ENCODE data around the gene KIF20B. TPM values are rescaled to one million over a fixed set of nuclear protein-coding genes. Genes with fewer than 3 reads are reported as not detected.
A peak's percentile ranks its signal among the peaks of the same experiment; 100 is the strongest.

The KIF20B gene
- total RNA-seq, 1 experiment from 2014 or later = 22.1 TPM

DNA sequence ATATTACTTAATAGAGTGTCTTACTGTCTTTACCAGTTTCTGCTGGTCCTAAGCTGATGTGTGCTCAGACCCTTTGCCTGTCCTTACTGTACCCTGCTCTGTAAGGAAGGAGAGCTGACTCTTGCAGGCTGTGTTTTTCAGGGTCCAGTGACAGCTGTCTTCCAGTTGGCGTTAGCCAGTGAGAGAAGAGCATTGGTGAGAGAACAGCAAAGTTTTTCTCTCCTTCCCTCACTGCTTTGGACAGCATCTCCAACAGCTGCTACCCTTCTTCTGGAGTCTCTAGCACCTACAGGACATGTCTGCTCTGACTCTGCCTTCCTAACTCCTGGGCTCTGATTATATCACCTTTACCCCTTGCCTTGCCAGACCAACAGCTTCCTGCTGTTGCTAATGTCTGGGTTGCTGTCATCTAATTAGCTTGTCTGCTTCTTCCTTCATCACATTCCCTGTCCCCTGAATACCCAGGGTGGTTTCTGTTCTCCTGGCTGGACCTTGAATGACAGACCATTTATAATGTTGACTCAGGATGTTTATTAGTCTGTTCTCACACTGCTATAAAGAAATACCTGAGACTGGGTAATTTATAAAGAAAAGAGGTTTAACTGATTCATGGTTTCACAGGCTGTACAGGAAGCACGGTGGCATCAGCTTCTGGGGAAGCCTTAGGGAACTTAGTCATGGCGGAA, 32.9 kb upstream of the KIF20B start:
- Histone ChIP-seq H3K36me3 (replicated peaks; ENCODE audit: control insufficient read depth, insufficient read depth, low read length) (no peaks in the 10 kb centered on the region), H3K4me3 (ENCODE audit: insufficient read depth, low read depth, low read length) (no peak overlapping the region), H3K27me3 (ENCODE audit: control insufficient read depth, insufficient read depth, low read length) (no peaks in the 10 kb centered on the region)
- DNase-seq = no peak

DNA sequence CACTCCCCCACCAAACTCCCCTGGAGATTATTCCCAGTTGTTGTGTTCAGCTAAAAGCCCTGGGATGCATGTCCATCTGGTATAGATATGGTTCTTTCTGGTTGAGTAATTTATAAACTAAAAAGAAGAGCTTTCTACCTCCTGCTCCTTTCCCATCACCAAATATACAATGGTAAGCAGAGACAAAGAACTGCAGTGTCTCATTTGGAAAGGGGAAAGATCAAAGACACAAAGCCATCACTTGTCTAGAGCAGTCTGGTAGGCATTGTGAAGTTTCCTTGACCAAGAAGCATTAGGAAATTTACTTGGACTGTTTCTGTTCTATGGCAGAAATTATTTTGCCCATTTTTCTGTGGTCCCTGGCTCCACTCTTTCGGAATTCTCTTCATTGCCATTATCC, 31.4 kb upstream of the KIF20B start:
- H3K36me3 ChIP-seq (replicated peaks; ENCODE audit: control insufficient read depth, insufficient read depth, low read length) = no peaks in the 10 kb centered on the region
- no peaks in the 10 kb centered on the region for H3K27me3 ChIP-seq (ENCODE audit: control insufficient read depth, insufficient read depth, low read length)
- no peak overlapping the region for H3K4me3 ChIP-seq (ENCODE audit: insufficient read depth, low read depth, low read length)

DNA sequence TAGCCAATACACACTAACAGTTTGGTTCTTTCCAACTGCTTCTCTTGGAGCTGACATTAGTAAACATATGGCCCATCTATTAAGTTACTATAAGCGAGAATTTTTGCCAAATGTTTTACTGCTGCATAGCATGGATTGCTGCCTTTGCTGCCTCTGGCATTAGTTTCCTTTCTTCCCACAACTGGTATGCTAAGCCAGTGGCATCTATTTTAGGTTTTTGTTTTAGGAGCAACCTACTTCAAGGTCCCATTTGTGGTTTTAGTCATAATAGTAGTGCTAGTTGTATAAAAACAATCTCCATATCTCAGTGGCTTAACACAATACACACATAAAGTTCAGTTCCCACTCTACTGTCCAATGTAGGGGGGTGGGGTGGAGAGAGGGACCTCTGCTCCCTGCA, 30.5 kb upstream of the KIF20B start:
- no peak for DNase-seq
- H3K36me3 ChIP-seq (replicated peaks; ENCODE audit: control insufficient read depth, insufficient read depth, low read length) = no peaks in the 10 kb centered on the region
- H3K27me3 ChIP-seq (ENCODE audit: control insufficient read depth, insufficient read depth, low read length) = no peaks in the 10 kb centered on the region

More for the DNA sequence above, 31.4 kb upstream of the KIF20B start:
- DNase-seq = no peak

DNA sequence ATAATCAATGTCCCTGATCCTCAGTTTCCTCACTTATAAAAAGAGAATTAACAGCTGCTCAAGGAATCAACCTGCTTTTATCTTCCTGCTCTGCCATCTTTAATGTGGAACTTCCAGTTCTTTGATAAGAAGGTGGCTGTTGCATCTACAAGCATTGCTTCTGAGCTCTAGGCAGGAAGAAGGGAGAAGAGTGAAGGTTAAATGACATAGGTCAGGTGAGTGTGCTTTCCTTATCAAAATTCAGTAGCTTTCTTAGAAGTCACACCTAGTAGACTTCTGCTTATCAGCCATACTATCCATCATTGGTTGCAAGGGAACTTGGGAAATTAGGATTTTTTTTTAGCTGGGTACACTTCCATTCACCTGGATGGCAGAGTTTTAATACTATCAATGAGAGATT, 24.0 kb upstream of the KIF20B start:
- no peak overlapping the region for H3K4me3 ChIP-seq (ENCODE audit: insufficient read depth, low read depth, low read length)
- H3K36me3 ChIP-seq (replicated peaks; ENCODE audit: control insufficient read depth, insufficient read depth, low read length) = no peaks in the 10 kb centered on the region
- H3K27me3 ChIP-seq (ENCODE audit: control insufficient read depth, insufficient read depth, low read length) = no peaks in the 10 kb centered on the region
- DNase-seq = no peak

More for the DNA sequence above, 30.5 kb upstream of the KIF20B start:
- no peak overlapping the region for H3K4me3 ChIP-seq (ENCODE audit: insufficient read depth, low read depth, low read length)

DNA sequence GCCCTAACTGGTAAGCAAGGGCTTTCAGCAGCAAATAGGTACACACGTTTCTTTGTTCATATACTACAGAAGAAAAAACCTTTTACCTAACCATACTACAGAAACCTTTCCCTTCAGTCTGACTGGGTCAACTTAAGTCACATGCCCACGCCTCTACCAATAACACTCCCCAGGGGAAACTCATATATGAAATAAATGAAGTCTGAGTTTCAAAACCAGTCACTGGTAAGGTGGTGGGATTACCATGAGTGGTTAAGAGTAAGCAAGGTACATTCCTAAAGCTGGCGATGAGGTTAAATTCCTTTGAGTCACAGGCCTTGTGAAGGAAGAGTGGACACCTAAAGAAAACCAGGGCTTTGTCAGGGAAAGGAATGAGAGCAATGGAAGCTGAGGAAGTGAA, 21.4 kb upstream of the KIF20B start:
- Histone ChIP-seq H3K4me3 (ENCODE audit: insufficient read depth, low read depth, low read length) (no peak overlapping the region), H3K27me3 (ENCODE audit: control insufficient read depth, insufficient read depth, low read length) (no peaks in the 10 kb centered on the region), H3K36me3 (replicated peaks; ENCODE audit: control insufficient read depth, insufficient read depth, low read length) (no peaks in the 10 kb centered on the region)
- DNase-seq = no peak

DNA sequence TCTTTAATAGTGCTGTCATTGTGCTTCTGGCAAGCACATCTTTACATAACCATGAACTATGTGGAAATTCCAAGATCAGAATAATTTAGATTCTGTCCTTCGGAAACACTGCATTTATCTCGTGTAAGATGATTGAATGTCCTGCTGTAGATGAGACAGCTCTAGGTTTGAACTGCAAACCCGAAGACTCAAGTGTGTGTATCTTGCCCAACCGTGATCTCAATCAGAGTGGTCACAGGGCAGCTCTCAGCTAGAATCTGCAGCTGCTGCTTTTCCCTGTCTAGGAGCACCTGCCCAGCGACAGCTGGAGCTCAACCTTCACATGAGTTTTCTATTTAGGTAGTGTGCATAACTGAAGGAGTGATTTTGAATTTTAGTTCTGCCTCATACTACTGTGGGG, 17.5 kb upstream of the KIF20B start:
- no peaks in the 10 kb centered on the region for H3K27me3 ChIP-seq (ENCODE audit: control insufficient read depth, insufficient read depth, low read length)
- DNase-seq = no peak
- no peak overlapping the region for H3K4me3 ChIP-seq (ENCODE audit: insufficient read depth, low read depth, low read length)
- no peaks in the 10 kb centered on the region for H3K36me3 ChIP-seq (replicated peaks; ENCODE audit: control insufficient read depth, insufficient read depth, low read length)

DNA sequence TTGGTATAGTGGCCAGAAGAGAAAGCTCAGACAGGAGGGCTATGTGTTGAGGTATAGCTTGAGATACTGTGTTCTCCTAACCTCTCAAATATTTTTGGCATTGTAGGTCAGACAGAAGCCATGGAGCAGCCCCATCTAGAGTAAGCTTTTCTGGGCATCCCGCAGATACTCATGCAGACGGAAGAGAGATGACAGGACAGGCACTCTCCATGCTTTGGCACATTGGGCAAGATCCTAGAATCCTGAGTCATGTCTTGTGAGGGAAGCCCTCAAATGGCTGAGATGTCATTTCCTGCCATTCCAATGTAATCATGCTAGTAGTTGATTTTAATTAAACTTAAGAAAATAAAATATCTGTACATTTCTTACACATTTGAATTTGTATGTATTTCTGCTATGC, 16.8 kb upstream of the KIF20B start:
- DNase-seq = no peak
- Histone ChIP-seq H3K36me3 (replicated peaks; ENCODE audit: control insufficient read depth, insufficient read depth, low read length) (no peaks in the 10 kb centered on the region), H3K27me3 (ENCODE audit: control insufficient read depth, insufficient read depth, low read length) (no peaks in the 10 kb centered on the region), H3K4me3 (ENCODE audit: insufficient read depth, low read depth, low read length) (no peak overlapping the region)

DNA sequence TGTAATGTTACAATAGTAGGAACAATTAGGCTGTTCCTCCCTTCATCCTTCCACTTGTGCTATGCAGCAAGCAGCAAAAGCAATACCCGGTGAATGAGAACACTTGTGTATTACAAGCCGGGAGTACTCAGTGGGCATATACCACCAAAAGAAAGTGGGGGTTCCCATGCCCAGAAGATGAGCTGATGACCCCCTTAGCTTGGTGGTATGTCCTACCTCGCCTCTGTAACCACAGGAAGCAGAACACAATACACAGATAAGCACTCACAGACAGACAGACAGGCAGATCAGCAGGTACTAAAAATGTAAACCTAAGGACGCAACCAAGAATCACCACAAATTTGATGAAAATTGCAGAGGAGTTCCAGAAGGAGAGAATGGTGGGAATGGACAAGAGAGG, 15.5 kb upstream of the KIF20B start:
- Histone ChIP-seq H3K4me3 (ENCODE audit: insufficient read depth, low read depth, low read length) (no peak overlapping the region), H3K36me3 (replicated peaks; ENCODE audit: control insufficient read depth, insufficient read depth, low read length) (no peaks in the 10 kb centered on the region), H3K27me3 (ENCODE audit: control insufficient read depth, insufficient read depth, low read length) (no peaks in the 10 kb centered on the region)
- no peak for DNase-seq

DNA sequence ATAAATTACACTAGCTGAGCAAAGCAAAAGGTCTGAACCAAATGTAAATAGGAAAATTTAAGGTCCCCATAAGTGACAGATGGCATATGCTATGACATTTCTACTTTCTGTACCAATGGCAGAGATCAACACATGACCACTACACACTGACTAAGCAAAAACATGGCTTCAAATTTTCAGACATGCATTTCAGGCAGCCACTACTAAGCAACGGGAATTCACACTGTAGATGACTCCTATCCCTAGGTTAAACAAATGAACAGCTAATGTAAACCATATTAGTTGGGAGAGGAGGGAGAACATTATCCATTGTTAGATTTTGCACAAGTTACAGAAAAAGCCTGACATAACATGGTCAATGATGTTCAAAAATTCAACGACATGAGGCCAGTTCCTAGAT, 11.4 kb upstream of the KIF20B start:
- H3K27me3 ChIP-seq (ENCODE audit: control insufficient read depth, insufficient read depth, low read length) = no peaks in the 10 kb centered on the region
- no peak for DNase-seq
- no peaks in the 10 kb centered on the region for H3K36me3 ChIP-seq (replicated peaks; ENCODE audit: control insufficient read depth, insufficient read depth, low read length)
- H3K4me3 ChIP-seq (ENCODE audit: insufficient read depth, low read depth, low read length) = no peak overlapping the region

DNA sequence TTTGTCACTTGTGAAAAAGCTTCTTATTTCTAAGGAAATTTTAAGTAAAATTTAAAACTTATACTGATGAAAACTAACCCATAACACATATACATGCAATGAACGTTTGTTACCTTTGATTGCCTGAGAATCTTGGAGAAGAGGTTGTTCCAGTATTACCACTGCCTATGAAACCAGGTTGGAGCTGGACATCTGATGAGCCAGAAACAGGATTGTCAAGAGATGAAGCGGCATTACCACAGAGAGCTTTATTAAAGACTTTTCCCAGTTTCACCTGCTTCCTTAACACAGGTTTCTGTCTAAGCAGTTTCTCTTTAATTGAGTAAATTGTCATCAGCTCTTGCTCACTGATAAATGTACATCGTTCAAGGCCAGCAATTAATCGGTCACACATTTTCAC, 9.0 kb upstream of the KIF20B start:
- Histone ChIP-seq H3K4me3 (ENCODE audit: insufficient read depth, low read depth, low read length) (no peak overlapping the region), H3K27me3 (ENCODE audit: control insufficient read depth, insufficient read depth, low read length) (no peaks in the 10 kb centered on the region), H3K36me3 (replicated peaks; ENCODE audit: control insufficient read depth, insufficient read depth, low read length) (no peaks in the 10 kb centered on the region)
- DNase-seq = no peak

DNA sequence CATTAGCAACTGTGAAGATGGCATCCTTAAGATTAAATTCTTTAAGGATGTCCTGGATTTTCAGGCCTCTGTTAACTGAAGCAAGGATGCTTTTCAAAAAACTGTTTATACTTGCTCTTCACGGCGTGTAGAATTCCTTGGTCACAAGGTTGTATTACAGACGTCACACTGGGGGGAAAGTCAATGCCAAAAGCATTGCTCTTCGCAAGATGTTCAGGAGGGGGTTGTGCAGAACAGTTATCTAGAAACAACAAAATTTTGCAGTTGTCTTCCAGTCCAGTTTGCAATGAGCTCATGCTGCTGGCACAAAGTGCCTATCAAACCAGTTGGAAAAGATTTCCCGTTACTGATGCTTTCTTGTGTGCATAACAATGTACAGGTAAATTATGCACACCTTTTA, 8.2 kb upstream of the KIF20B start:
- H3K4me3 ChIP-seq (ENCODE audit: insufficient read depth, low read depth, low read length) = no peak overlapping the region
- H3K27me3 ChIP-seq (ENCODE audit: control insufficient read depth, insufficient read depth, low read length) = no peaks in the 10 kb centered on the region
- H3K36me3 ChIP-seq (replicated peaks; ENCODE audit: control insufficient read depth, insufficient read depth, low read length) = no peaks in the 10 kb centered on the region
- DNase-seq = no peak

DNA sequence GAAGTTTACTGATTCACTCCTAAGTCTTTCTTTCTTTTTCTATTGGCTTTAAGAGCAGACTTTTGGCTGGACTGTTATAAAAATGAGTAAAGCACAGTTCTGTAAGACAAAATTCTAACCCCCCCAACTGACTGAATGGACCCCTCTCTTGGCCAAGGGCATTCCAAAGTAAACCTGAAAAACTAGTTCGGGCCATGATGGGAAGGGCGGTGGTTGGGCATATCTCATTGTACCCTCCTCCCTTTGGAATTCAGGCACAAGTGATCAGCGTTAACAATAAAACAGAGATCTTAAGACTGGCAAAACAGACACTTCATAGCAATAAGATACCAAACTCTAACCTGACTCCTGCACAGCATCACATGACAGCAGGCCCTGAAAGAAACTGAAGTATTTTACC, 6.1 kb upstream of the KIF20B start:
- no peaks in the 10 kb centered on the region for H3K36me3 ChIP-seq (replicated peaks; ENCODE audit: control insufficient read depth, insufficient read depth, low read length)
- DNase-seq = no peak
- no peak overlapping the region for H3K4me3 ChIP-seq (ENCODE audit: insufficient read depth, low read depth, low read length)
- H3K27me3 ChIP-seq (ENCODE audit: control insufficient read depth, insufficient read depth, low read length) = no peaks in the 10 kb centered on the region

DNA sequence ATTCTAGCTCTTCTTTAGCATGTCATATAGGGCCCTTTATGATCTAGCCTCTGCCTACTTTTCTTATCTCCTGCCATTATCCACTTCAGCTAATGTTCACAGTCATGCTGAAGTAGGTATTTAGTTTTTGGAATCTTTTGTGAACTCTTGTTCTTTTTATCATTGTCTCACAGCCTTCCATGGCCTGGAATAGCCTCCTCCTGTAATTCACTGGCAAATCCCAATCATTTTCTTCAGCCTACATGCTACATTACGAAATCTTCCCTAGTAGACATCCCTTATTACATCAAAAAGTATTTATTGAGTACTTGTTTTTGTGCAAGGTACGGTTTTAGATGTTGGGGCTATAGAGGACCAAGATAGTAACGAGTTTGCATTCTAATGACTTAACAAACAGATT, 3.4 kb upstream of the KIF20B start:
- no peak for DNase-seq
- Histone ChIP-seq H3K27me3 (ENCODE audit: control insufficient read depth, insufficient read depth, low read length) (no peaks in the 10 kb centered on the region), H3K36me3 (replicated peaks; ENCODE audit: control insufficient read depth, insufficient read depth, low read length) (no peaks in the 10 kb centered on the region), H3K4me3 (ENCODE audit: insufficient read depth, low read depth, low read length) (no peak overlapping the region)

- Histone ChIP-seq H3K4me3 (ENCODE audit: insufficient read depth, low read depth, low read length) (no peak overlapping the region), H3K27me3 (ENCODE audit: control insufficient read depth, insufficient read depth, low read length) (no peaks in the 10 kb centered on the region), H3K36me3 (replicated peaks; ENCODE audit: control insufficient read depth, insufficient read depth, low read length) (no peaks in the 10 kb centered on the region)
- DNase-seq = no peak
Observed at GRCh38 chr10:89699581-89700064, 1.8 kb upstream of the KIF20B start.

DNA sequence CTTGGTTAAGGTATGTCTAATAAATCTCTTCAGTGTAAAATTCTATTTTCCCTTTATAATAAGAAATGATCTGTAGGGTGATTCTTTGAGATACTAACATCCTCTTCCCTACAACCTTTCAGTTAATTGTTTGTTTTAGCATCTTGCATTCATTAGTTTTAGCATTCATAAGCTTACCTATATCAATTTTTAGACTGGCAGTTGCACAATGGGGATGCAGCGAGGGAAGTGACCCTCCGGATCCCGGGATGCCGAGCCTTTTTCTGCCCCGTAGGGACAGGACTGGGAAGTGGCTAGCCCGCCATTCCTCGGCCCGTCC, 508 bp upstream of the KIF20B start:
- Histone ChIP-seq H3K4me3 (ENCODE audit: insufficient read depth, low read depth, low read length) (peak overlapping the region; percentile 71), H3K27me3 (ENCODE audit: control insufficient read depth, insufficient read depth, low read length) (no peaks in the 10 kb centered on the region), H3K36me3 (replicated peaks; ENCODE audit: control insufficient read depth, insufficient read depth, low read length) (no peaks in the 10 kb centered on the region)
- DNase-seq = no peak

DNA sequence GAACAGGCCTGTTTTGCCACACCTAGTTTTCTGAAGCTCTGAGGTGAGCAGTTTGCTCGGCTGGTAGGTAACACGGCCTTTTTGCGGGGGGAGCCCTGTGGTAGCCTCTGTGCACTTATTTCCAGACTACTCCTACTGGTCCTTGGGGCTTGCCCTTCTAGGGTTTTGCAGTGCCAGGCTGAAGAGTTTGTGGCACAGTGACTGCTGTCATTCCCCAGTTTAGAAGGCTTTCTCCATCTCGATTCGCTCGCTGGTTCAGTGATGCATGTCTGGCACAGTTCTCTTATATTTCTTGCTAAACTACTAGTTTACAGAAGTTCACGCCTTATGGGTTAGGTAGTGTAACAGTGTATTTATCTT, 711 bp downstream of the KIF20B start:
- no peaks in the 10 kb centered on the region for H3K36me3 ChIP-seq (replicated peaks; ENCODE audit: control insufficient read depth, insufficient read depth, low read length)
- H3K27me3 ChIP-seq (ENCODE audit: control insufficient read depth, insufficient read depth, low read length) = no peaks in the 10 kb centered on the region
- peak overlapping the region; percentile 71 for H3K4me3 ChIP-seq (ENCODE audit: insufficient read depth, low read depth, low read length)
- DNase-seq = no peak
